Transverse colon (tissue), 4 donors: ENCODE data around the gene GDPD5.

Experiments
- EP300 ChIP-seq: sonication (generic); formaldehyde crosslinking; IDR thresholded peaks from one replicate; pipeline ENCODE4 v1.6.1; 2017; ENCODE audit warnings: antibody characterized with exemption, low read depth
- POLR2AphosphoS5 ChIP-seq, 3 donors: sonication (generic); formaldehyde crosslinking; IDR thresholded peaks; one replicate each; pipeline ENCODE4 v1.6.1; 2016; ENCODE audit warnings: antibody characterized with exemption in 3 of 3
- TF ChIP-seq, protein P1 (sequence below), 5 experiments: fragments of 200-600 bp in 3 of 5; fragments of 450-650 bp in 2 of 5; sonication (generic) in 3 of 5; IDR thresholded peaks; 1 replicate in 2 of 5; 2 replicates in 3 of 5; pipeline ENCODE4 v1.5.1; 2016 to 2017; ENCODE audit warnings: antibody characterized with exemption in 5 of 5, inconsistent platforms in 3 of 5, mild to moderate bottlenecking in 2 of 5, moderate library complexity in 1 of 5

DNA sequence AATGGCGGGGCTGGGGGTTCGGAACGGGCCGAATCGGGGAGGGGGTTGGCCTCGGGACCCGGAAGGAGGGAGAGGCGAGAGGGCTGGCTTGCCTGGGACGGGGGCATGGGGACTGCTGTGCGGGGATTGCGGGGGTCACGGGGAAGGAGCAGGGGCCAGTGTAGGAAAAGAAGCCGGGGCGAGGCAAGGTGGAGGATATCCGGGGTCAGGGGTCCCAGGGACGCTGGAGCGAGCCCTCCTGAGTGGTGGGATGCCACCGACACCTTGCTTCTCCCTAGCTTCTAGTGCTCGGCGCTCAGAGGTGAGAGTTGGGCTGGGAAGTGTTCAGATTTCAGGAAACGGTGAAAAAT lies 426 bp upstream of the GDPD5 start:
- TF ChIP-seq EP300: no peak
- TF ChIP-seq, protein P1, sequence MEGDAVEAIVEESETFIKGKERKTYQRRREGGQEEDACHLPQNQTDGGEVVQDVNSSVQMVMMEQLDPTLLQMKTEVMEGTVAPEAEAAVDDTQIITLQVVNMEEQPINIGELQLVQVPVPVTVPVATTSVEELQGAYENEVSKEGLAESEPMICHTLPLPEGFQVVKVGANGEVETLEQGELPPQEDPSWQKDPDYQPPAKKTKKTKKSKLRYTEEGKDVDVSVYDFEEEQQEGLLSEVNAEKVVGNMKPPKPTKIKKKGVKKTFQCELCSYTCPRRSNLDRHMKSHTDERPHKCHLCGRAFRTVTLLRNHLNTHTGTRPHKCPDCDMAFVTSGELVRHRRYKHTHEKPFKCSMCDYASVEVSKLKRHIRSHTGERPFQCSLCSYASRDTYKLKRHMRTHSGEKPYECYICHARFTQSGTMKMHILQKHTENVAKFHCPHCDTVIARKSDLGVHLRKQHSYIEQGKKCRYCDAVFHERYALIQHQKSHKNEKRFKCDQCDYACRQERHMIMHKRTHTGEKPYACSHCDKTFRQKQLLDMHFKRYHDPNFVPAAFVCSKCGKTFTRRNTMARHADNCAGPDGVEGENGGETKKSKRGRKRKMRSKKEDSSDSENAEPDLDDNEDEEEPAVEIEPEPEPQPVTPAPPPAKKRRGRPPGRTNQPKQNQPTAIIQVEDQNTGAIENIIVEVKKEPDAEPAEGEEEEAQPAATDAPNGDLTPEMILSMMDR (IDR thresholded peaks at IDR 0.05): no peak
- TF ChIP-seq POLR2AphosphoS5 (IDR thresholded peaks at IDR 0.05): no peak
